DND-41 (cell line): ENCODE data around the gene TEX51.

Experiments used
- CTCF ChIP-seq: IDR thresholded peaks from 2 replicates; pipeline ENCODE4 v1.5.1; 2012; ENCODE audit warnings: borderline replicate concordance, low read length, moderate library complexity, mild to moderate bottlenecking; ENCODE audit not compliant: poor library complexity, severe bottlenecking; ENCODE audit errors: extremely low read depth
- EZH2 ChIP-seq: IDR thresholded peaks from 3 replicates; pipeline ENCODE4 v1.6.1; 2012; ENCODE audit warnings: borderline replicate concordance, low read depth, mild to moderate bottlenecking, moderate library complexity, low read length, inconsistent platforms; ENCODE audit not compliant: severe bottlenecking

- TF ChIP-seq CTCF (no peak), EZH2 (no peak)
Observed at GRCh38 chr2:126891681-126892500, 6.8 kb upstream of the TEX51 start.
